Cortex of kidney (tissue), 1 donor: ENCODE measurements around the gene EEF2KMT.
"Not testable (repeated sequence)": the region's sequence is repeated elsewhere in the genome, so short reads cannot be mapped to it uniquely, and the experiment has no call there.

ENCODE experiments used
- DNase-seq: peaks from one replicate; lab custom pipeline; 2025; lab: John Stamatoyannopoulos, UW

EEF2KMT gene

DNA sequence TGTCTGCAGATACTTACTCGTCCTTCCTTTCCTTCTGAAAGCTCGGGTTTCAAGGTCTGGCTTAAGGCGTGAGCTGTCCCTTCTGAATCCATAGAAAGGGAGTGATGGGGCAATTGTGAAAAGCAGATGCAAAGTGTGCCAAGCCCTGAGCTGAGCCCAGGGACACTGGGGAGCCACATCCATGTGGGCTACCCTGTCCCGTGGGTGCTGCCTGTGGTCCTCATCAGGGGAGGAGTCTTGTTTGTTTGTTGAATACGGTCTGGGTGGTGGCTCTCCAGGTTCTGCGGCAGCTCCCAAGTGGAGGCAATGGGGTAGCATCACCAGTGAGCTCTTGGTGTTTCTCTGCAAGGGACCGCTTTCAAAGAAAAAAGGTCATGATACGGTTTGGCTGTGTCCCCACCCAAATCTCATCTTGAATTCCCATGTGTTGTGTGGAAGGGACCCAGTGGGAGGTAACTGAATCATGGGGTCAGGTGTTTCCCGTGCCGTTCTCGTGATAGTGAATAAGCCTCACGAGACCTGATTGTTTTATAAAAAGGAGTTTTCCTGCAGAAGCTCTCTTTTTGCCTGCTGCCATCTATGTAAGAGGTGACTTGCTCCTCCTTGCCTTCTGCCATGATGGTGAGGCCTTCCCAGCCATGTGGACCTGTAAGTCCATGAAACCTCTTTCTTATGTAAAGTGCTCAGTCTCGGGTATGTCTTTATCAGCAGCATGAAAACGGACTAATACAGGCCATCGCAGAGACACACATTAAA lies 27.0 kb downstream of the EEF2KMT start:
- DNase-seq: no peak

DNA sequence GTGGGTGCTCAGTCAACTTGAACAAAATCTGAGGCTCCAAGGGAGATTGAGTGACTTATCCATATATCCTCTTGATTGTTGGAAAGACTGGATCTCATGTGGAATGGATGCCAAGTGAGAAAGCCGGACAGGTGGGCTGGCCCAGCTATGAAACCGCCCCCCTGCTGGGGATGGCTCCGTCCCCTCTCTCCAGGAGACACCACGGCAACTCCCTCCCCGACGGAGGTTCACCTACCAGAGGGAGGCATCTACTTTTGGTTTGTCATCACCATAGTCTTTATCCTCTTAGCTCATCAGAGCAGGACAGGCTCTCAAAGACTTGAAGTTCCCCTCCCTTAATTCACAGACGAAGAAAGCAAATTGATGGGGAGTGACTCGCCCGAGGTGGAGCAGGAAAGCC lies 27.7 kb downstream of the EEF2KMT start:
- no peak for DNase-seq

DNA sequence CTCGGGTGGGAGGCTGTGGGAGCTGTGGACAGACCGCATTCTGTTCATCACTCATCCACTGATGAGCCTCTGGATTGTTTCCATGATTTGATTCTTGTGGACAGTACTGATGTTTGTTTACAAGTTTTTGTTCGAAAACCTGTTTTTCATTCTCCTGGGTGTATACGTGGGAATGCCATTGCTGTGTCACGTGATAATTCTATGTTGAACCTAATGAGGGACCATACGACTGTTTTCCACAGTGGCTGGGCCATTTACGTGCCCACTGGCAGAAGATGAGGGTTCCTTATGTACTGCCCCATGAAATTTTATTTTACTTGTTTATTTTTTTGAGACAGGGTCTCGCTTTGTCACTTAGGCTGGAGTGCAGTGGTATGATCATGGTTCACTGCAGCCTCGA lies 28.5 kb downstream of the EEF2KMT start:
- no peak for DNase-seq

DNA sequence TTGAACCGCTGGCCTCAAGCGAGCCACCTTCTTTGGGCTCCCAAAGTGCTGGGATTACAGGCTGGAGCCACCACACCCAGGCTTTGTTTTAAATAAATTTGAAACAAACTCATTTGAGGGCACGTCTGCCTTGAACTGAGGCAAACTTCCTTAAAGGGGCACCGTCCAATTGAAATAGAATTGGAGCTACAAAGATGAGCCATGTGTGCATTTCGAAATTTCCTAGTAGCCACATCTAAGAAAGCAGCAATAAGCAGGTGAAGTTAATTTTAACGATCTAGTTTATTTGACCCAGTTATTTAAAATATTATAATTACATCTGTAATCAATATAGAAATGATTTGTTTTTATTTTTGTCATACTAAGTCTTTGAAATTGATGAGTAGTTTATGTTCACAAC lies 31.1 kb downstream of the EEF2KMT start:
- no peak for DNase-seq

DNA sequence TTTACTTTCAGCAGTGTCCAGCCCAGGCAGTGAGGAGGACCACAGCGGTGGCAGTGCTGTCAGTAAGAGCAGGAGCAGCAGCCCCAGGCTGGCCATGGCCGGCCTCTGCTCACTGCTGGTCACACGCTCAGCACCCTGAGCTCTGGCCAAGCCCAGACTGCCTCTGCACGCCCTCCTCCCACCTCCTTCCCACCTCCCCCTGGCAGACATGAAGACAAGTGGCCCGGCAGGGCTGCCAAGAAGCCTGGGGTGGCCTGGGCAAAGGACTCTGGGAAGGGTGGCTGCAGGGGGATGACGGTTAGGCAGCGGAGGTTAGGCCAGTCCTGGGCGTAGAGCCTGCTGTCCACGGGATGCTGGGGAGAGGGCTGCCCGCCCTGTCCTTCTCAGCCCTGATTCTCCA lies 31.8 kb downstream of the EEF2KMT start, which contains the start of gene C16orf89:
Gene C16orf89, minus strand, starts transcription at position 144 of the 400 bp plus-strand sequence. Its CDS starts 48 bp downstream, at position 96.
- DNase-seq: no peak

DNA sequence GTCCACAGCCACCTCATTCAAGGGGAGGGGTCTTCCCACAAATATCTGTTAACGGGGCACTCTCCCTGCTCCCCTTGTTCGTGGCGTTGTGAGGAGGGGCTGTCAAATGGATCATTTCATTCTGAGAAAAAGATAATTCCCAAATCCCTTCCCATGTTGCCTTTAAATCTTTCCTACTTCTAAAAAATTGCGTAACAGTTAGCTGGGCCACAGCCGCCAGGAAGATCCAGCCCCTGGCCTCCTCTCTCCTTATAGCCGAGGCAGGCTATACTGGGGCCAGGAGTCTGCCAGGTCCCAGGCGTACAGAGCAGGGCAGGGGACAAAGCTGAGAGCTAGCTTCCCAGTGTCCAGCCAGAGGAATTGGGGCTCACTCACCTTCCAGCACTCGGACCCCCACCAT lies 32.3 kb downstream of the EEF2KMT start:
- no peak for DNase-seq

DNA sequence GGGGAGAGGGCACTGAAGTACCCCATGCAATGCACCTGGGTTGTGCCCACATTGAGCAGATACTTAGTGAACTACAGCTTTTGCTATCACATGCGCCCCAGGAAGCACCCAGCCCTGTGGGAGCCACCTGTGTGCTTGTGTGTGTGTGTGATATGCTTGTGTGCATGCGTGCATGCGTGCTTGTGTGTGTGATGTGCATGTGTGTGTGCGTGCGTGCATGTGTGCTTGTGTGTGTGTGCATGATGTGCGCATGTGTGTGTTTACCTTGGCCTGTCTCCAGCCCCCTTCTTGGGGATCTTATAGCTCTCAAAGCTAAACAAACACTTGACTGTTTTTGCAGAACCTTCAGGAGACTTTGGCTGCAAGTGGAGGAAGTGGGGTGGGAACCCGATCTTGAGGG lies 32.7 kb downstream of the EEF2KMT start:
- no peak for DNase-seq

DNA sequence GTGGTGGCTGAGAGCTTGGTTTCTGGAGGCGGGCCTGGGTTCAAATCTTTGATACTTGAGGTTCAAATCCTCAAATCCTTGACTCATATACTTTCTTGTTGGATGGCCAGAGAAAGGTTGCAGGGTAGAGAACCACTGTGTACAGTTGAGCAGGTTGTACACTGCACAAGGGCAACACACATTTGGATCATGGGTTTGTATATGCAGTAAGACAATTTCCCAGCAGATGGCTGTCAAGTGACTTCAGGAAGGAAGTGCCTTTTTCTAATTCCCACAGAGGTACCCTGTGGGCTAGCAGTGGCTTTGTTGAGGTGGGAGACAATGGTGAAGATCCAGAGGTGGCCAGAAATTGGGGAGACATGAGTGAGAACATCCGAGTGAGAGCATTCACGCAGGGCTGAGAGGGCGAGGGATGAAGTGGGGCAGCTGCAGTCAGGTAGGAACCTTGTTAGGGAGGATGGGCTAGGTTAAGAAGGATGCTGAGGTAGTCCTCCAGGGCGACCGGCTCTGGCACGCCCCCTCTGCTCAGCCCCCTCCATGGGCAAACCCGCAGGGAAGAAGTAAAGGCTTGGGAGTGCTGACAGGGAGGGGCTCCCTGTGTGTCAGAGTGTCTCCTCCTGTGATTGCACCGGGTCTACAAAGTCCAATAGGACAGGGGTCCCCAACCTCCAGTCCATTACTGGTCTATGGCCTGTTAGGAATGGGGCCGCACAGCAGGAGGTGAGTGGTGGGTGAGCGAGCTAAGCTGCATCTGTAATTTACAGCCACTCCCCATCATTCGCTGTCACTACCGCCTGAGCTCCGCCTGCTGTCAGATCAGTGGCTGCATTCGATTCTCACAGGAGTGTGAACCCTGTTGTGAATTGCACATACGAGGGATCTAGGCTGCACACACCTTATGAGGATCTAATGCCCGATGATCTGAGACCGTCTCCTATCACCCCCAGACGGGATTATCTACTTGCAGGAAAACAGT lies 34.5 kb downstream of the EEF2KMT start:
- DNase-seq: no peak

DNA sequence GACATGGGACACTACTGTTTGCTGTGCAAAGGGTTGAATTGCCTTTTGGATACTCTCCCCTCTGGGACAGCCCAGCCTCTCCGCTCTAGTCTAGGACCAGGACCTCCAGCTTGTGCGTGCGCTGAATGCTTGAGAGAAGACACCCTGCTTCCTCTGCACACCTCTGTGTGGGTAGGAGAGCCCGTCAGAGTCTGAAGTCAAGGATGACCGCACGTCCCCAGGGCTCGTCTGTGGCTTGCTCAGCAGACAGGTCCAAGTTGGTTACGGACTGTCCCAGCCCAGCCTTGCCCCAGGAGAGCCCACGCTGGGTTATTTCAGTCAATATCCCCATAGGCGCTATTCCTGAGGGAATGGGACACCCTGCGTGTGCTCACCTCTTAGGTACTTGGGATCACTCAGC lies 35.5 kb downstream of the EEF2KMT start:
- no peak for DNase-seq

DNA sequence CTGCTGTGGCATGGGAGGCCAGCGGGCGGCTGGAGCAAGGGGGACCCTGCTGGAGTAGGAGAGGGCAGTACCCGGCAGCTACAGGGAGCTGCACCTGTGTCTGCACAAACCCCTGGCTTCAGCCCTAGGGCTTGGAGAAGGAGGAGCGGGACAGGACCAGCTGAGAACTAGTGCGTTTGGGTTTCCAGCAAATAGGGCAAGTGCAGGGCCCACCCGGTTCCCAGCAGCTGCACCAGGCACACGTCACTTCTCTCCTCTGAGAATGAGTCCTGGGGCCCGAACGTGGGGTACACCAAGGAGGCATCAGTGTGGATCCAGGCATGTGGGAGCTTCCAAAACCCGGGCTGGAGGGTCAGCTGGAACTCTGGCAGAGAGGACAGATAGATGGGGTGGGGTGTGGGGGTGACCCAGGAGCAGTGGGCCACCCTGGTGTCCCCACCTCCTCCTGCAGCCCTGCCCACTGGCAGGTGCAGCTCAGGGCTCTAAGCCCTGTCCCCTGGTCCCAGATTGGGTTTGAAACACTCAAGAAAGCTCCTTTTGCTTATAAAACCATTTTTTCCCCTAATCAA lies 37.4 kb downstream of the EEF2KMT start:
- no peak for DNase-seq

DNA sequence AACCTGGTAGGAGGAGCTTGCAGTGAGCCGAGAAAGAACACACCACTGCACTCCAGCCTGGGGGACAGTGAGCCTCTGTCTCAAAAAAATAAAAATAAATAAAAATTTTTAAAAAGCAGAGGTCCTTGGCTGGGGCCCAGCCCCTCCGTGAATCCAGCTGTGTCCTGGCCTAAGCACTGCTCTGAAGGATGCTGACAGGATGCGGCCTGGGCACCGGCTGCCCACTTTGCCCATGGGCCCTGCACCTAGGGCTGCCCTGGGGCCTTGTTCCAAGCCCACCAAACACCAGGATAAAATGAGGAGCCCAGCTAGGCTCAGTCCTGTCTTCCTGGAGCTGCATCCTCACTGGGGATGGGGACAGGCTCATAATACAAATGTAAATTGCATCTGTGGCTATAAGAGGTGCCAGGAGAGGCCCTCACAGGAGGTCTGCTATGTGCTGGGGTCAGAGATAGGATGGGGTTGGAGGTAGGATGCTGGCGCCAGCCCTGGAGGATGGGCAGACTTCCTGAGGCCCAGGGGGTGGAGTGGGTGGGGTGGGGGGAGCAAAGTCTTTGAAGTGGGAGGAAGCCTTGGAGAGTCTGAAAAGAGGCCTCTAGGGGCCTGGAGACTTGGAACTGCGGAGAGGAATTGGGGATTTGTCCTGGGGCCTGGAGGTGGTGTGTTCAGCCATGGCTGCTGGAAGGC lies 38.1 kb downstream of the EEF2KMT start:
- DNase-seq: no peak

DNA sequence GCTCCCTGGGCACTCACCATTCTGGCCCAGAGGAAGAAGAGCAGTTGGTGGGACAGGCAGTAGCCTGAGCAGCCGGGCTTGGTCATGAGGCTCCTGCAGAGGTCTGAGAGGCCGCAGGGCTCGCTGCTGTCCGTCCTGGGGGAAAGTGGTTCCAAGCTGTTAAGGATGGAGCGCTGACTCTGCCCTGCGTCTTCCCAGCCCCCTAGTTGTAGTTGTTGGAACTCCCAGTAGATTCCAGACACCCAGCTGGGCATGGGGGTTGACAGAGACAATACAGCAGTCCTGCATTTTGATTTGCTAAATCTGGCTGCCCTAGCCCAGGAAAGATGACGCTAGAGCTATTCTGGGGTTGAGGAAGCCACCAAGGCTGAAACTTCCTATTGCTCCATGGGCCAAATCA lies 39.1 kb downstream of the EEF2KMT start:
- DNase-seq: no peak

DNA sequence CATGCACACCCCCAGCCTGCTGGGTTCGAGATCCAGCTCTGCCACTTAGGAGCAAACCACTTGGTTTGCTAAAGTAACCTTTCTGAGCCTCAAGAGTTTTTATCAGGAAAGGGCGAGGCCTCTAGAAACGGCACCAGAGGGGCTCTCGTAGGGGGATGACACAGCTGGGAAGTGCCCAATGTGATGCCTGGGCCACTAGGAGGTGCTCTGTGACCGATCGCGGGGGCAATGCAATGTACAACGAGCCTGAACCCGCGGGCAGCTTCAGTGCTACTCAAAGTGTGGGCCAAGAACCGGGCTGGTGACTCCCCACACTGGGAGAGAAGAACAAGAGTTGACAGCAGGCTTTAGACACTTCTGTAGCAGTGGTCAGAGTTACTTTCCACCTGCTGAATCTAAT lies 41.2 kb downstream of the EEF2KMT start:
- no peak for DNase-seq

DNA sequence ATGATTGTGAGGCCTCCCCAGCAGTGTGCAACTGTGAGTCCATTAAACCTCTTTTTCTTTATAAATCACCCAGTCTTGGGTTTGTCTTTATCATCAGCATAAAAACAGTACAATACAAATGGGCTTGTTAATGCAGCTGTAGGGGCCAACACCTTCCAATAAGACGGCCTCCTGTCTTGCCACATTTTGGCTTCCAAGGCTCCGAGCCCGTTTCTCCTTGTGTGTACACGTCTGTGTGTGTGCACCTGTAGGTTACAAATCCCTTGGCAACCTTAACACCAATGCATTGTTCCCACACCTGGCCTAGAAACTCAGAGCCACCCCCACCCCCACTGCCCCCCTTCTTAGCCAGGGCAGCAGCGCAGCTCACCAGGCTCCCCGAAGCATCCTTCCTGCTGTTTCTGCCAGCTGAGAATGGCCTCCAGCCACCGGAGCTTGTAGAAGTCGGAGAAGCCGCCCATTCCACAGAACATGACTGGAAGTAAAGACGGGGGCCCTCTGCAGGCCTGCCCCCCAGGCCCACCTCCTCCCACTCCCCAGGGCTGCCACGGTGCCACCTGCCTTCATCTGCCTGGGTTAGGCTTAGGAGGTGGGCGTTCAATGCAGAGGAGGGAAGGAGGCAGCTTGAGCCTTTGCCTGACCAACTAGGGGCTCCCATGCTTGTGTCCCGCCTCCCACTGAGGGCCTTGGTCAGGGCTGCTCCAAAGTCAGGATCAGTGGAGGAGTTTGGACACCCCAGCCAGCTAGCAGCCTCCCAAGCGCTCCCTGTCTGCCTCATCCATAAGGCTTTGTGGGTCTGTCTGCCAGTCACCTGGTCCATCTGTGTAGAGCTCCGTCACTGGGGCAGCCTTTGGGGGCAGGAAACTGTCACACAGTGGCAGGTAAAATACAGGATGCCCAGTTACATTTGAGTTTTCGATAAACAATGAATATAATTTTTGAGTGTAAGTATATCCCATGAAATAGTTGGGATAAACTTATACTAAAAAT lies 42.4 kb downstream of the EEF2KMT start:
- no peak for DNase-seq

DNA sequence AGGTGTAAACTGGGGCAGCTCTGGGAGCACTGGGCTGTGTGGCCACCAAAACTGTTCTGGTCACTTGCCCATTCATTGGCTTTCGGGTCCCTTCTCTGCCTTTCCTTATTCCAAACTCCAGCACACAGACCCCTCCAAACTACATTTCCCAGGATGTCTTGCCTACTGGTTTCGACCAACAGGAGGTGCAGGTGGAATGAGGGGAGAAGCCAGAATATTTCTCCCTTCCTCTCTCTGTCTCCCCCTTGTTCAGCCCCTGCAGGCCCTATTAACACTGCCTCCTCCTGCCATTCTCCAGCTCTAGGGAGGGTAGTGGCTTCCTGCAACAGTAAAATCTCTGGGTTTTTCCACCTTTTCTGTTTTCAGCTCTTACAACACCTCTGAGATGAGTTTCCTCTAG lies 50.7 kb downstream of the EEF2KMT start:
- no peak for DNase-seq

DNA sequence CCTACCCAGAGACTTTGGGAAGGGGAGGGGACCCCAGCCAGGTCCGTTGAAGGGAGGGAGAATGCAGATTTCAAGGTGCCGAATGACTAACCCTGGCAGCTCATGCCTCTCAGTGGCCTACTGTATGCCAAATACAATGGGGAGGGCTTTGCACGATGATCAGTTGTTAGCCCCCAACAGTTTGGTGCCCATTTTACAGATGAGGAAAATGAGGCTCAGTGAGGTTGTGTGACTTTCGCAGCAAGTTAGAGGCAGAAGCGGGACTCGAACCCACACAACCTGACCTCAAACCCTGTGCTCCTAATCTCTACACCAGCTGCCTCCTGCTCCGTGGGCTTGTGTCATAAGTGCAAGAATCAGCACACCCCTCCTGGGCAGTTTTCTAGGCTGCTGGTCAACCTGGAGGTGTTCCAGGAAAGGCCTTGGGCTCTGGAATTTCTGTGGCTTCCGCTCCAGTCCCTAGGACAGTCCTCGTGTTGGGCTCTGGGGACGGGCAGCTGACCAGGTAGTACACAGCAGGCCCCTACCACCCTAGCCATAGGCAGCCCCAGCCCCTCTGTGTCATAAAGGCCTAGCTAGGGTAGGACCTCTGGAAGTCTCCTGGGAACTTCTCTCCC lies 52.0 kb downstream of the EEF2KMT start:
- no peak for DNase-seq

DNA sequence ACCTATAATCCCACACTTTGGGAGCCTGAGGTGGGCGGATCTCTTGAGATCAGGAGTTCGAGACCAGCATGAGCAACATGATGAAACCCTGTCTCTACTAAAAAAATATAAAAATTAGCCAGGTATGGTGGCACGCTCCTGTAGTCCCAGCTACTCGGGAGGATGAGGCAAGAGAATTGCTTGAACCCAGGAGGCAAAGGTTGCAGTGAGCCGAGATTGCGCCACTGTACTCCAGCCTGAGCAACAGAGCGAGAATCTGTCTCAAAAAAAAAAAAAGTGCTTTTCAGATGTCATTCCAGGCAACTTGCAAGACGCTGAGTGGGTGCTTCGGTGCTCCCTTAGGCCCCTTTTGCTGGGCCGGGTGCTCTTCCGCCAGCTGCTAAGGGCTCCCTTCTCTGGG lies 53.0 kb downstream of the EEF2KMT start:
- not testable (repeated sequence) for DNase-seq

DNA sequence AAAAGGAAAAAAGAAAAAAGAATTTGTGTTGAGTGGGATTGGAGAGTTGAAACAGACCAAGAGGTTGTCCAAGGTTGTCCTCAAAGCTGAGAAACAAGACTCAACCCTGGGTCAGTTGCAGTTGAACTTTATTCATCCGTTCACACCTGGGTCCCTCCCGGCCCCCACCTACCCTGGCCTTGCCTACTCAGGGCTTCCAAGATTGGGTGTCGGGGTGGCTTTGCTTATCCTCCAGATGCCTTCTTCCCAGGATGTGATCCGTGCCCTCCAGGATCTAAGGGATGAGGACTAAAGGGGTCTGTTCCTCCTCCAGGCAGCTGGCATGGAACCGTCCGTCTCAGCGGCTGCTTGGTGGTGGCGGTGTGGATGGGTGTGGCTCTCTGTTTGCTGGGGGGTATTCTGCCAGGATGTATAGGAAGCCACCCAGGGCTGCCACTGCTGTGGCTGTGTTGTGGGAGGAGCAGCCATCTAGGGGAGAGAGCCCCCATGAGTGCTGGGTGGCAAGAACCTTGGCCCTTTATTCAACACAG lies 53.5 kb downstream of the EEF2KMT start:
- DNase-seq: no peak

DNA sequence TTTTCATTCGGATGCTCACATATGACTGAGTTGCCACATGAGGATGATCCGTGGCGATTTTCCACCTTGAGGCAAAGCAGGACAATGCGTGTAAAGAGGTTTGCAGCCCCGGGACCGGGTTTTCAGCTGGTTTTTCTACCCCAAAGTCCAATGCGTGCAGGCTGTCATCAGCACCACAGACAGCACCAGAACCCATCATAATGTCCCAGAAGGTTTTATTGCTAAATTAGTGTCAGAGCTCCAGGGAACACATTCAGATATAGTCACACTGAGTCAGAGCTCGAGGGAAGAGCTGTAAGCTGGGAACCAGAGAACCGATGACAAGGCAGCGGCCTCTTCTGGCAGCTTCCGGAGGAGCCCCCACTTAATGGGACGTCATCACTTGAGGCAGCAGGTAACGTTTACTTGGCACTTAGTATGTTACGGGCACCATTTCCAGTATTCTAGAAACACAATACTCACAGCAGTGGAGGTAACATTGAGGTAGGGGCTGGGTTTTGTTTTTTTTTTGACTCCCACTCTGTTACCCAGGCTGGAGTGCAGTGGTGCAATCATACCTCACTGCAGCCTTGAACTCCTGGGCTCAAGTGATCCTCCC lies 54.9 kb downstream of the EEF2KMT start:
- DNase-seq: no peak
